ENCODE data around the gene NRXN3. TPM values are rescaled to one million over a fixed set of nuclear protein-coding genes. Genes with fewer than 3 reads are reported as not detected.
A peak's percentile ranks its signal among the peaks of the same experiment; 100 is the strongest.

NRXN3 gene
- total and polyA plus RNA-seq, 2 experiments from 2014 or later = 1.0 to 1.8 TPM

DNA sequence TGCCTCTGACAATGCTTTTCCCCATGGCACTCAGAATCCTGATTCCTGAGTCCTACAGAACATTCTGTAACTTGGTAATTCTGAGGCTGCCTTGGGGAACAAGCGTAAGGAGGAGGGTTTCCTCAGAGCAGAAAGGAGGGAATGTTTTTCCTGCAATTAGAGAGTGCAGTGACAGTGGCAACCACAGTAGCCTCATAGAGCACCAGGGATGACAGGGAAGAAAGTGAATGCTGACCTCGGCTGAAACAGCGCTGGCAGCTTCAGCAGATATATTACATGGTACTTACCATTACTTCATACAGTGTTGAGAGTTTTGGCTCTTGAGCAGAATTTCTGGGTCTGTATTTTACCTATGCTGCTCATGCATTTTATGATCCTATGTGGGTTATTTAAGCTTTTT, 757.1 kb downstream of the NRXN3 start:
- Mint-ChIP-seq H3K27me3 (ENCODE audit: insufficient read depth, low read depth, poor library complexity) (peaks cover 1% of the 10 kb centered on the region), H3K36me3 (ENCODE audit: low read depth) (no peaks in the 10 kb centered on the region), H3K4me1 (peaks cover 3% of the 10 kb centered on the region; the same call in 1 of the 3 replicates), H3K27ac (no peak overlapping the region), H3K4me3 (no peak overlapping the region), H3K9me3 (peaks cover 3% of the 10 kb centered on the region; the same call in 1 of the 3 replicates)
- no peaks in the 10 kb centered on the region for H3K27me3 ChIP-seq (ENCODE audit: insufficient read depth)
- no peak overlapping the region for H3K4me3 ChIP-seq
- H3K4me1 ChIP-seq (ENCODE audit: insufficient read depth) = no peaks in the 10 kb centered on the region
- no peaks in the 10 kb centered on the region for H3K9me2 ChIP-seq (ENCODE audit: insufficient read depth)
- no peak overlapping the region for H2AFZ ChIP-seq
- no peaks in the 10 kb centered on the region for H3K79me2 ChIP-seq (replicated peaks; ENCODE audit: insufficient read depth)
- H3K4me2 ChIP-seq = no peak overlapping the region
- no peak for DNase-seq (ENCODE audit: low spot score)
- ATAC-seq = peak; percentile 49; the same call in 2 of the 3 replicates
- H3K27ac ChIP-seq (ENCODE audit: low read depth) = no peak overlapping the region
- no peaks in the 10 kb centered on the region for H4K20me1 ChIP-seq (replicated peaks; ENCODE audit: insufficient read depth)
- TF ChIP-seq, protein P1, sequence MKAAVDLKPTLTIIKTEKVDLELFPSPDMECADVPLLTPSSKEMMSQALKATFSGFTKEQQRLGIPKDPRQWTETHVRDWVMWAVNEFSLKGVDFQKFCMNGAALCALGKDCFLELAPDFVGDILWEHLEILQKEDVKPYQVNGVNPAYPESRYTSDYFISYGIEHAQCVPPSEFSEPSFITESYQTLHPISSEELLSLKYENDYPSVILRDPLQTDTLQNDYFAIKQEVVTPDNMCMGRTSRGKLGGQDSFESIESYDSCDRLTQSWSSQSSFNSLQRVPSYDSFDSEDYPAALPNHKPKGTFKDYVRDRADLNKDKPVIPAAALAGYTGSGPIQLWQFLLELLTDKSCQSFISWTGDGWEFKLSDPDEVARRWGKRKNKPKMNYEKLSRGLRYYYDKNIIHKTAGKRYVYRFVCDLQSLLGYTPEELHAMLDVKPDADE (IDR thresholded peaks at IDR 0.05) = no peak
- TF ChIP-seq, protein P2, sequence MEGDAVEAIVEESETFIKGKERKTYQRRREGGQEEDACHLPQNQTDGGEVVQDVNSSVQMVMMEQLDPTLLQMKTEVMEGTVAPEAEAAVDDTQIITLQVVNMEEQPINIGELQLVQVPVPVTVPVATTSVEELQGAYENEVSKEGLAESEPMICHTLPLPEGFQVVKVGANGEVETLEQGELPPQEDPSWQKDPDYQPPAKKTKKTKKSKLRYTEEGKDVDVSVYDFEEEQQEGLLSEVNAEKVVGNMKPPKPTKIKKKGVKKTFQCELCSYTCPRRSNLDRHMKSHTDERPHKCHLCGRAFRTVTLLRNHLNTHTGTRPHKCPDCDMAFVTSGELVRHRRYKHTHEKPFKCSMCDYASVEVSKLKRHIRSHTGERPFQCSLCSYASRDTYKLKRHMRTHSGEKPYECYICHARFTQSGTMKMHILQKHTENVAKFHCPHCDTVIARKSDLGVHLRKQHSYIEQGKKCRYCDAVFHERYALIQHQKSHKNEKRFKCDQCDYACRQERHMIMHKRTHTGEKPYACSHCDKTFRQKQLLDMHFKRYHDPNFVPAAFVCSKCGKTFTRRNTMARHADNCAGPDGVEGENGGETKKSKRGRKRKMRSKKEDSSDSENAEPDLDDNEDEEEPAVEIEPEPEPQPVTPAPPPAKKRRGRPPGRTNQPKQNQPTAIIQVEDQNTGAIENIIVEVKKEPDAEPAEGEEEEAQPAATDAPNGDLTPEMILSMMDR (conservative IDR thresholded peaks at IDR 0.05; ENCODE audit: low read depth in 2 of 2) = no peak
- TF ChIP-seq, protein P3, sequence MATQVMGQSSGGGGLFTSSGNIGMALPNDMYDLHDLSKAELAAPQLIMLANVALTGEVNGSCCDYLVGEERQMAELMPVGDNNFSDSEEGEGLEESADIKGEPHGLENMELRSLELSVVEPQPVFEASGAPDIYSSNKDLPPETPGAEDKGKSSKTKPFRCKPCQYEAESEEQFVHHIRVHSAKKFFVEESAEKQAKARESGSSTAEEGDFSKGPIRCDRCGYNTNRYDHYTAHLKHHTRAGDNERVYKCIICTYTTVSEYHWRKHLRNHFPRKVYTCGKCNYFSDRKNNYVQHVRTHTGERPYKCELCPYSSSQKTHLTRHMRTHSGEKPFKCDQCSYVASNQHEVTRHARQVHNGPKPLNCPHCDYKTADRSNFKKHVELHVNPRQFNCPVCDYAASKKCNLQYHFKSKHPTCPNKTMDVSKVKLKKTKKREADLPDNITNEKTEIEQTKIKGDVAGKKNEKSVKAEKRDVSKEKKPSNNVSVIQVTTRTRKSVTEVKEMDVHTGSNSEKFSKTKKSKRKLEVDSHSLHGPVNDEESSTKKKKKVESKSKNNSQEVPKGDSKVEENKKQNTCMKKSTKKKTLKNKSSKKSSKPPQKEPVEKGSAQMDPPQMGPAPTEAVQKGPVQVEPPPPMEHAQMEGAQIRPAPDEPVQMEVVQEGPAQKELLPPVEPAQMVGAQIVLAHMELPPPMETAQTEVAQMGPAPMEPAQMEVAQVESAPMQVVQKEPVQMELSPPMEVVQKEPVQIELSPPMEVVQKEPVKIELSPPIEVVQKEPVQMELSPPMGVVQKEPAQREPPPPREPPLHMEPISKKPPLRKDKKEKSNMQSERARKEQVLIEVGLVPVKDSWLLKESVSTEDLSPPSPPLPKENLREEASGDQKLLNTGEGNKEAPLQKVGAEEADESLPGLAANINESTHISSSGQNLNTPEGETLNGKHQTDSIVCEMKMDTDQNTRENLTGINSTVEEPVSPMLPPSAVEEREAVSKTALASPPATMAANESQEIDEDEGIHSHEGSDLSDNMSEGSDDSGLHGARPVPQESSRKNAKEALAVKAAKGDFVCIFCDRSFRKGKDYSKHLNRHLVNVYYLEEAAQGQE (IDR thresholded peaks at IDR 0.05; ENCODE audit: unreplicated experiment) = no peak
- TF ChIP-seq ZNF331 (CRISPR knock-in tag; IDR thresholded peaks at IDR 0.05; ENCODE audit: low read depth) (no peak), POLR2AphosphoS5 (IDR thresholded peaks at IDR 0.05; ENCODE audit: low read depth) (no peak)
- H3K36me3 ChIP-seq (ENCODE audit: insufficient read depth) = no peaks in the 10 kb centered on the region
- no peaks in the 10 kb centered on the region for H3F3A ChIP-seq (replicated peaks; ENCODE audit: low read depth)

DNA sequence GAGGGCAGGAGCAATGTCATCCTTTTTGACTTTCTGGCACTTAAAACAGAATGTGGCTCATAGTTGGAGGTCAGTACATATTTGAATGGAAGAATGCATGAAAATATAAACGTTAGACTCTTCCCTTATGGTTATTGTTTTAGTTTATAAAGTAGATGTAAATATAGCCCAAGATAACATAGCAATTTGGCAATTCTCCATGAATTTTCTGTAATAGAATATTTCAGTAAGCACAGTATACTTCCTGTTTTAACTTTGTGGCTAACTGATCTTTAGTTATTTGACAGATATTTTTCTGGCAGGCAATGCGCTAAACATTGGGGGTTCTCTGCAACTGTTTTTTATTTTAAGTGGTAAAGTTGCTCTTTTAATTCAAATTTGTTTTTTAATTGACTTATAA, 763.0 kb downstream of the NRXN3 start:
- Histone ChIP-seq H3K27me3 (ENCODE audit: insufficient read depth) (no peaks in the 10 kb centered on the region), H3K4me2 (no peak overlapping the region), H3K27ac (ENCODE audit: low read depth) (no peak overlapping the region), H3K4me1 (ENCODE audit: insufficient read depth) (0 out of 2 replicates have a peak, but pooled peaks cover 2% of the 10 kb centered on the region), H3K79me2 (replicated peaks; ENCODE audit: insufficient read depth) (no peaks in the 10 kb centered on the region), H4K20me1 (replicated peaks; ENCODE audit: insufficient read depth) (no peaks in the 10 kb centered on the region), H3K36me3 (ENCODE audit: insufficient read depth) (no peaks in the 10 kb centered on the region), H3K4me3 (no peak overlapping the region), H3F3A (replicated peaks; ENCODE audit: low read depth) (no peaks in the 10 kb centered on the region), H3K9me2 (ENCODE audit: insufficient read depth) (no peaks in the 10 kb centered on the region), H2AFZ (no peak overlapping the region)
- Mint-ChIP-seq H3K27ac (no peak overlapping the region), H3K4me1 (peaks cover 8% of the 10 kb centered on the region; the same call in 2 of the 3 replicates), H3K36me3 (ENCODE audit: low read depth) (no peaks in the 10 kb centered on the region), H3K4me3 (no peak overlapping the region), H3K27me3 (ENCODE audit: insufficient read depth, low read depth, poor library complexity) (no peaks in the 10 kb centered on the region), H3K9me3 (peaks cover 3% of the 10 kb centered on the region; the same call in 1 of the 3 replicates)
- DNase-seq (ENCODE audit: low spot score) (no peak), ATAC-seq (no peak)
- no peak for TF ChIP-seq ZNF114 (CRISPR knock-in tag; IDR thresholded peaks at IDR 0.05)
- TF ChIP-seq NANOG (IDR thresholded peaks at IDR 0.05; ENCODE audit: borderline replicate concordance) = no peak
- no peak for TF ChIP-seq CREB1 (CRISPR knock-in tag; IDR thresholded peaks at IDR 0.05; ENCODE audit: low read depth)
- TF ChIP-seq POLR2AphosphoS5 (IDR thresholded peaks at IDR 0.05; ENCODE audit: low read depth) = no peak
- no peak for TF ChIP-seq JUNB (IDR thresholded peaks at IDR 0.05; ENCODE audit: unreplicated experiment)
- TF ChIP-seq, protein P4, sequence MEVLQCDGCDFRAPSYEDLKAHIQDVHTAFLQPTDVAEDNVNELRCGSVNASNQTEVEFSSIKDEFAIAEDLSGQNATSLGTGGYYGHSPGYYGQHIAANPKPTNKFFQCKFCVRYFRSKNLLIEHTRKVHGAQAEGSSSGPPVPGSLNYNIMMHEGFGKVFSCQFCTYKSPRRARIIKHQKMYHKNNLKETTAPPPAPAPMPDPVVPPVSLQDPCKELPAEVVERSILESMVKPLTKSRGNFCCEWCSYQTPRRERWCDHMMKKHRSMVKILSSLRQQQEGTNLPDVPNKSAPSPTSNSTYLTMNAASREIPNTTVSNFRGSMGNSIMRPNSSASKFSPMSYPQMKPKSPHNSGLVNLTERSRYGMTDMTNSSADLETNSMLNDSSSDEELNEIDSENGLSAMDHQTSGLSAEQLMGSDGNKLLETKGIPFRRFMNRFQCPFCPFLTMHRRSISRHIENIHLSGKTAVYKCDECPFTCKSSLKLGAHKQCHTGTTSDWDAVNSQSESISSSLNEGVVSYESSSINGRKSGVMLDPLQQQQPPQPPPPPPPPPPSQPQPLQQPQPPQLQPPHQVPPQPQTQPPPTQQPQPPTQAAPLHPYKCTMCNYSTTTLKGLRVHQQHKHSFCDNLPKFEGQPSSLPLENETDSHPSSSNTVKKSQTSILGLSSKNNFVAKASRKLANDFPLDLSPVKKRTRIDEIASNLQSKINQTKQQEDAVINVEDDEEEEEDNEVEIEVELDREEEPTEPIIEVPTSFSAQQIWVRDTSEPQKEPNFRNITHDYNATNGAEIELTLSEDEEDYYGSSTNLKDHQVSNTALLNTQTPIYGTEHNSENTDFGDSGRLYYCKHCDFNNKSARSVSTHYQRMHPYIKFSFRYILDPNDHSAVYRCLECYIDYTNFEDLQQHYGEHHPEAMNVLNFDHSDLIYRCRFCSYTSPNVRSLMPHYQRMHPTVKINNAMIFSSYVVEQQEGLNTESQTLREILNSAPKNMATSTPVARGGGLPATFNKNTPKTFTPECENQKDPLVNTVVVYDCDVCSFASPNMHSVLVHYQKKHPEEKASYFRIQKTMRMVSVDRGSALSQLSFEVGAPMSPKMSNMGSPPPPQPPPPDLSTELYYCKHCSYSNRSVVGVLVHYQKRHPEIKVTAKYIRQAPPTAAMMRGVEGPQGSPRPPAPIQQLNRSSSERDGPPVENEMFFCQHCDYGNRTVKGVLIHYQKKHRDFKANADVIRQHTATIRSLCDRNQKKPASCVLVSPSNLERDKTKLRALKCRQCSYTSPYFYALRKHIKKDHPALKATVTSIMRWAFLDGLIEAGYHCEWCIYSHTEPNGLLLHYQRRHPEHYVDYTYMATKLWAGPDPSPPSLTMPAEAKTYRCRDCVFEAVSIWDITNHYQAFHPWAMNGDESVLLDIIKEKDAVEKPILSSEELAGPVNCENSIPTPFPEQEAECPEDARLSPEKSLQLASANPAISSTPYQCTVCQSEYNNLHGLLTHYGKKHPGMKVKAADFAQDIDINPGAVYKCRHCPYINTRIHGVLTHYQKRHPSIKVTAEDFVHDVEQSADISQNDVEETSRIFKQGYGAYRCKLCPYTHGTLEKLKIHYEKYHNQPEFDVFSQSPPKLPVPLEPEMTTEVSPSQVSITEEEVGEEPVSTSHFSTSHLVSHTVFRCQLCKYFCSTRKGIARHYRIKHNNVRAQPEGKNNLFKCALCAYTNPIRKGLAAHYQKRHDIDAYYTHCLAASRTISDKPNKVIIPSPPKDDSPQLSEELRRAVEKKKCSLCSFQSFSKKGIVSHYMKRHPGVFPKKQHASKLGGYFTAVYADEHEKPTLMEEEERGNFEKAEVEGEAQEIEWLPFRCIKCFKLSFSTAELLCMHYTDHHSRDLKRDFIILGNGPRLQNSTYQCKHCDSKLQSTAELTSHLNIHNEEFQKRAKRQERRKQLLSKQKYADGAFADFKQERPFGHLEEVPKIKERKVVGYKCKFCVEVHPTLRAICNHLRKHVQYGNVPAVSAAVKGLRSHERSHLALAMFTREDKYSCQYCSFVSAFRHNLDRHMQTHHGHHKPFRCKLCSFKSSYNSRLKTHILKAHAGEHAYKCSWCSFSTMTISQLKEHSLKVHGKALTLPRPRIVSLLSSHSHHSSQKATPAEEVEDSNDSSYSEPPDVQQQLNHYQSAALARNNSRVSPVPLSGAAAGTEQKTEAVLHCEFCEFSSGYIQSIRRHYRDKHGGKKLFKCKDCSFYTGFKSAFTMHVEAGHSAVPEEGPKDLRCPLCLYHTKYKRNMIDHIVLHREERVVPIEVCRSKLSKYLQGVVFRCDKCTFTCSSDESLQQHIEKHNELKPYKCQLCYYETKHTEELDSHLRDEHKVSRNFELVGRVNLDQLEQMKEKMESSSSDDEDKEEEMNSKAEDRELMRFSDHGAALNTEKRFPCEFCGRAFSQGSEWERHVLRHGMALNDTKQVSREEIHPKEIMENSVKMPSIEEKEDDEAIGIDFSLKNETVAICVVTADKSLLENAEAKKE (CRISPR knock-in tag; IDR thresholded peaks at IDR 0.05) = no peak

Data from GM23338 (cell line).